ENCODE data around the gene CTXND1. TPM values are rescaled to one million over a fixed set of nuclear protein-coding genes. Genes with fewer than 3 reads are reported as not detected.

The CTXND1 gene
- total and polyA plus RNA-seq, 2 experiments from 2014 or later, result 0.05 TPM; not detected in 1

- TF ChIP-seq NANOG (IDR thresholded peaks at IDR 0.05; ENCODE audit: borderline replicate concordance), result no peak
- TF ChIP-seq ZNF114 (CRISPR knock-in tag; IDR thresholded peaks at IDR 0.05), result no peak
- TF ChIP-seq EZH2phosphoT487 (IDR thresholded peaks at IDR 0.05; ENCODE audit: unreplicated experiment), result no peak
- TF ChIP-seq STAT1 (IDR thresholded peaks at IDR 0.05; ENCODE audit: unreplicated experiment), result no peak
Observed at GRCh38 chr15:80179935-80180334, 72.1 kb downstream of the CTXND1 start (continued).

GRCh38 chr15:80179025-80179759 is 72.8 kb downstream of the CTXND1 start:
- H3K4me1 Mint-ChIP-seq, result no peaks in the 10 kb centered on the region
- no peaks in the 10 kb centered on the region for H3K9me2 ChIP-seq (ENCODE audit: insufficient read depth)
- H3K9me3 Mint-ChIP-seq, result no peaks in the 10 kb centered on the region; the same call in 2 of the 3 replicates
- no peak overlapping the region for H3K4me3 ChIP-seq
- DNase-seq (ENCODE audit: low spot score), result no peak
- no peaks in the 10 kb centered on the region; the same call in 1 of the 2 replicates for H3K36me3 ChIP-seq (ENCODE audit: insufficient read depth)
- H3K27me3 Mint-ChIP-seq (ENCODE audit: insufficient read depth, low read depth, poor library complexity), result peaks cover 1% of the 10 kb centered on the region
- H3K27ac ChIP-seq (ENCODE audit: low read depth), result no peak overlapping the region
- H4K20me1 ChIP-seq (replicated peaks; ENCODE audit: insufficient read depth), result no peaks in the 10 kb centered on the region
- H3K36me3 Mint-ChIP-seq (ENCODE audit: low read depth), result peaks cover 21% of the 10 kb centered on the region
- H2AFZ ChIP-seq, result no peak overlapping the region
- H3K4me2 ChIP-seq, result no peak overlapping the region
- no peaks in the 10 kb centered on the region for H3K27me3 ChIP-seq (ENCODE audit: insufficient read depth)
- H3F3A ChIP-seq (replicated peaks; ENCODE audit: low read depth), result no peaks in the 10 kb centered on the region
- TF ChIP-seq STAT1 (IDR thresholded peaks at IDR 0.05; ENCODE audit: unreplicated experiment), result no peak
- TF ChIP-seq EZH2phosphoT487 (IDR thresholded peaks at IDR 0.05; ENCODE audit: unreplicated experiment), result no peak
- ATAC-seq, result no peak
- no peak overlapping the region for H3K27ac Mint-ChIP-seq
- H3K4me1 ChIP-seq (ENCODE audit: insufficient read depth), result no peaks in the 10 kb centered on the region
- no peak overlapping the region for H3K4me3 Mint-ChIP-seq
- no peaks in the 10 kb centered on the region for H3K79me2 ChIP-seq (replicated peaks; ENCODE audit: insufficient read depth)

- Mint-ChIP-seq H3K4me3 (no peak overlapping the region), H3K4me1 (no peaks in the 10 kb centered on the region; the same call in 2 of the 3 replicates), H3K27me3 (ENCODE audit: insufficient read depth, low read depth, poor library complexity) (peaks cover 3% of the 10 kb centered on the region), H3K9me3 (no peaks in the 10 kb centered on the region; the same call in 2 of the 3 replicates), H3K27ac (no peak overlapping the region), H3K36me3 (ENCODE audit: low read depth) (peaks cover 24% of the 10 kb centered on the region)
- H2AFZ ChIP-seq, result no peak overlapping the region
- ATAC-seq (no peak), DNase-seq (ENCODE audit: low spot score) (no peak)
- H3K36me3 ChIP-seq (ENCODE audit: insufficient read depth), result no peaks in the 10 kb centered on the region; the same call in 1 of the 2 replicates
- H3K4me2 ChIP-seq, result no peak overlapping the region
- H4K20me1 ChIP-seq (replicated peaks; ENCODE audit: insufficient read depth), result no peaks in the 10 kb centered on the region
- H3K79me2 ChIP-seq (replicated peaks; ENCODE audit: insufficient read depth), result no peaks in the 10 kb centered on the region
- no peak overlapping the region for H3K4me3 ChIP-seq
- no peaks in the 10 kb centered on the region for H3K4me1 ChIP-seq (ENCODE audit: insufficient read depth)
- no peaks in the 10 kb centered on the region for H3F3A ChIP-seq (replicated peaks; ENCODE audit: low read depth)
- no peaks in the 10 kb centered on the region for H3K9me2 ChIP-seq (ENCODE audit: insufficient read depth)
- H3K27me3 ChIP-seq (ENCODE audit: insufficient read depth), result no peaks in the 10 kb centered on the region
- no peak overlapping the region for H3K27ac ChIP-seq (ENCODE audit: low read depth)
- TF ChIP-seq STAT1 (IDR thresholded peaks at IDR 0.05; ENCODE audit: unreplicated experiment) (no peak), REST (IDR thresholded peaks at IDR 0.05; ENCODE audit: unreplicated experiment) (no peak), JUNB (IDR thresholded peaks at IDR 0.05; ENCODE audit: unreplicated experiment) (no peak), NANOG (IDR thresholded peaks at IDR 0.05; ENCODE audit: borderline replicate concordance) (no peak), ZNF331 (CRISPR knock-in tag; IDR thresholded peaks at IDR 0.05; ENCODE audit: low read depth) (no peak), EZH2 (IDR thresholded peaks at IDR 0.05; ENCODE audit: low read depth, unreplicated experiment) (no peak), EZH2phosphoT487 (IDR thresholded peaks at IDR 0.05; ENCODE audit: unreplicated experiment) (no peak), ZNF114 (CRISPR knock-in tag; IDR thresholded peaks at IDR 0.05) (no peak)
- TF ChIP-seq, protein P1, sequence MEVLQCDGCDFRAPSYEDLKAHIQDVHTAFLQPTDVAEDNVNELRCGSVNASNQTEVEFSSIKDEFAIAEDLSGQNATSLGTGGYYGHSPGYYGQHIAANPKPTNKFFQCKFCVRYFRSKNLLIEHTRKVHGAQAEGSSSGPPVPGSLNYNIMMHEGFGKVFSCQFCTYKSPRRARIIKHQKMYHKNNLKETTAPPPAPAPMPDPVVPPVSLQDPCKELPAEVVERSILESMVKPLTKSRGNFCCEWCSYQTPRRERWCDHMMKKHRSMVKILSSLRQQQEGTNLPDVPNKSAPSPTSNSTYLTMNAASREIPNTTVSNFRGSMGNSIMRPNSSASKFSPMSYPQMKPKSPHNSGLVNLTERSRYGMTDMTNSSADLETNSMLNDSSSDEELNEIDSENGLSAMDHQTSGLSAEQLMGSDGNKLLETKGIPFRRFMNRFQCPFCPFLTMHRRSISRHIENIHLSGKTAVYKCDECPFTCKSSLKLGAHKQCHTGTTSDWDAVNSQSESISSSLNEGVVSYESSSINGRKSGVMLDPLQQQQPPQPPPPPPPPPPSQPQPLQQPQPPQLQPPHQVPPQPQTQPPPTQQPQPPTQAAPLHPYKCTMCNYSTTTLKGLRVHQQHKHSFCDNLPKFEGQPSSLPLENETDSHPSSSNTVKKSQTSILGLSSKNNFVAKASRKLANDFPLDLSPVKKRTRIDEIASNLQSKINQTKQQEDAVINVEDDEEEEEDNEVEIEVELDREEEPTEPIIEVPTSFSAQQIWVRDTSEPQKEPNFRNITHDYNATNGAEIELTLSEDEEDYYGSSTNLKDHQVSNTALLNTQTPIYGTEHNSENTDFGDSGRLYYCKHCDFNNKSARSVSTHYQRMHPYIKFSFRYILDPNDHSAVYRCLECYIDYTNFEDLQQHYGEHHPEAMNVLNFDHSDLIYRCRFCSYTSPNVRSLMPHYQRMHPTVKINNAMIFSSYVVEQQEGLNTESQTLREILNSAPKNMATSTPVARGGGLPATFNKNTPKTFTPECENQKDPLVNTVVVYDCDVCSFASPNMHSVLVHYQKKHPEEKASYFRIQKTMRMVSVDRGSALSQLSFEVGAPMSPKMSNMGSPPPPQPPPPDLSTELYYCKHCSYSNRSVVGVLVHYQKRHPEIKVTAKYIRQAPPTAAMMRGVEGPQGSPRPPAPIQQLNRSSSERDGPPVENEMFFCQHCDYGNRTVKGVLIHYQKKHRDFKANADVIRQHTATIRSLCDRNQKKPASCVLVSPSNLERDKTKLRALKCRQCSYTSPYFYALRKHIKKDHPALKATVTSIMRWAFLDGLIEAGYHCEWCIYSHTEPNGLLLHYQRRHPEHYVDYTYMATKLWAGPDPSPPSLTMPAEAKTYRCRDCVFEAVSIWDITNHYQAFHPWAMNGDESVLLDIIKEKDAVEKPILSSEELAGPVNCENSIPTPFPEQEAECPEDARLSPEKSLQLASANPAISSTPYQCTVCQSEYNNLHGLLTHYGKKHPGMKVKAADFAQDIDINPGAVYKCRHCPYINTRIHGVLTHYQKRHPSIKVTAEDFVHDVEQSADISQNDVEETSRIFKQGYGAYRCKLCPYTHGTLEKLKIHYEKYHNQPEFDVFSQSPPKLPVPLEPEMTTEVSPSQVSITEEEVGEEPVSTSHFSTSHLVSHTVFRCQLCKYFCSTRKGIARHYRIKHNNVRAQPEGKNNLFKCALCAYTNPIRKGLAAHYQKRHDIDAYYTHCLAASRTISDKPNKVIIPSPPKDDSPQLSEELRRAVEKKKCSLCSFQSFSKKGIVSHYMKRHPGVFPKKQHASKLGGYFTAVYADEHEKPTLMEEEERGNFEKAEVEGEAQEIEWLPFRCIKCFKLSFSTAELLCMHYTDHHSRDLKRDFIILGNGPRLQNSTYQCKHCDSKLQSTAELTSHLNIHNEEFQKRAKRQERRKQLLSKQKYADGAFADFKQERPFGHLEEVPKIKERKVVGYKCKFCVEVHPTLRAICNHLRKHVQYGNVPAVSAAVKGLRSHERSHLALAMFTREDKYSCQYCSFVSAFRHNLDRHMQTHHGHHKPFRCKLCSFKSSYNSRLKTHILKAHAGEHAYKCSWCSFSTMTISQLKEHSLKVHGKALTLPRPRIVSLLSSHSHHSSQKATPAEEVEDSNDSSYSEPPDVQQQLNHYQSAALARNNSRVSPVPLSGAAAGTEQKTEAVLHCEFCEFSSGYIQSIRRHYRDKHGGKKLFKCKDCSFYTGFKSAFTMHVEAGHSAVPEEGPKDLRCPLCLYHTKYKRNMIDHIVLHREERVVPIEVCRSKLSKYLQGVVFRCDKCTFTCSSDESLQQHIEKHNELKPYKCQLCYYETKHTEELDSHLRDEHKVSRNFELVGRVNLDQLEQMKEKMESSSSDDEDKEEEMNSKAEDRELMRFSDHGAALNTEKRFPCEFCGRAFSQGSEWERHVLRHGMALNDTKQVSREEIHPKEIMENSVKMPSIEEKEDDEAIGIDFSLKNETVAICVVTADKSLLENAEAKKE (CRISPR knock-in tag; IDR thresholded peaks at IDR 0.05), result no peak
Observed at GRCh38 chr15:80177156-80177555, 74.9 kb downstream of the CTXND1 start.

Data from GM23338 (cell line).